Prostate gland (tissue), 2 donors: ENCODE results near the gene RIPK4.

Experiments used
- POLR2A ChIP-seq: fragments of 450-650 bp; IDR thresholded peaks from one replicate; pipeline ENCODE4 v1.6.1; 2016; ENCODE audit warnings: antibody characterized with exemption, mild to moderate bottlenecking
- TF ChIP-seq, protein P1 (sequence below), 4 experiments: fragments of 200-600 bp in 2 of 4; fragments of 450-650 bp in 2 of 4; sonication (generic) in 2 of 4; IDR thresholded peaks; 1 replicate in 3 of 4; 2 replicates in 1 of 4; pipeline ENCODE4 v1.5.1; 2016 to 2019; ENCODE audit warnings: antibody characterized with exemption in 4 of 4, mild to moderate bottlenecking in 2 of 4, moderate library complexity in 2 of 4

DNA sequence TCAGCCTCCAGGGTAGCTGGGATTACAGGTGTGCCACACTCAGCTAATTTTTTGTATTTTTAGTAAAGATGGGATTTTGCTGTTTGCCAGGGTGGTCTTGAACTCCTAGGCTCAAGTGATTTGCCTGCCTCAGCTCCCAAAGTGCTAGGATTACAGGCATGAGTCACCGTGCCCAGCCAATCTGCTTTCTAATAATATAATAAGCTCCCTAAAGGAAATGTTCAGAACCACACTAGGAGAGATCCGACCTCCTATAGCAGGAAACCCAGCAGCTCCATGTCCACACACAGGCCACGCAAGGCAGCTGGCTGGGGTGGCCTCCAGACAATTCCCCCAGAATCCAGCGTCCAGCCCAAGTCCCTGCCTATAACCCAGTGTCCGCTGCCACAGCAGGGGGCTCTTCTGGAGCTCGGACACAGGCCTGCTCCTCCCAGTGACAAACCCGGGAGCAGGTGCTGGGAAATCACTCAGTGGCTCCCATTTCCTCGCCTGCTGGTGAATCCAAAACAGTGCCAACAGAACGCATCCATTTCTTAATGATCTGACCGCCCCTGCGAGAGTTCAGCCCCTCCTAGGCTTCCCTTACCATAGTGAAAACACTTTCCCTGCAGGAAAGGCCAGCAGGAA is 7.5 kb downstream of the RIPK4 start:
- TF ChIP-seq, protein P1, sequence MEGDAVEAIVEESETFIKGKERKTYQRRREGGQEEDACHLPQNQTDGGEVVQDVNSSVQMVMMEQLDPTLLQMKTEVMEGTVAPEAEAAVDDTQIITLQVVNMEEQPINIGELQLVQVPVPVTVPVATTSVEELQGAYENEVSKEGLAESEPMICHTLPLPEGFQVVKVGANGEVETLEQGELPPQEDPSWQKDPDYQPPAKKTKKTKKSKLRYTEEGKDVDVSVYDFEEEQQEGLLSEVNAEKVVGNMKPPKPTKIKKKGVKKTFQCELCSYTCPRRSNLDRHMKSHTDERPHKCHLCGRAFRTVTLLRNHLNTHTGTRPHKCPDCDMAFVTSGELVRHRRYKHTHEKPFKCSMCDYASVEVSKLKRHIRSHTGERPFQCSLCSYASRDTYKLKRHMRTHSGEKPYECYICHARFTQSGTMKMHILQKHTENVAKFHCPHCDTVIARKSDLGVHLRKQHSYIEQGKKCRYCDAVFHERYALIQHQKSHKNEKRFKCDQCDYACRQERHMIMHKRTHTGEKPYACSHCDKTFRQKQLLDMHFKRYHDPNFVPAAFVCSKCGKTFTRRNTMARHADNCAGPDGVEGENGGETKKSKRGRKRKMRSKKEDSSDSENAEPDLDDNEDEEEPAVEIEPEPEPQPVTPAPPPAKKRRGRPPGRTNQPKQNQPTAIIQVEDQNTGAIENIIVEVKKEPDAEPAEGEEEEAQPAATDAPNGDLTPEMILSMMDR (IDR thresholded peaks at IDR 0.05), result no peak
- TF ChIP-seq POLR2A, result no peak
